Measurements from ENCODE around the gene GINS3.

GRCh38 chr16:58411336-58411735, 19.1 kb downstream of the GINS3 start:
- no peak for TF ChIP-seq CTCF (conservative IDR thresholded peaks at IDR 0.05)
- no peak for TF ChIP-seq EZH2 (IDR thresholded peaks at IDR 0.05; ENCODE audit: low read depth)

Data from PC-9 (cell line).